ENCODE measurements around the gene LYSET. TPM values are rescaled to one million over a fixed set of nuclear protein-coding genes. Genes with fewer than 3 reads are reported as not detected.

Gene LYSET
- total and polyA plus RNA-seq, 10 of the 15 experiments (the other 5 are each of a cell fraction or from before 2014, with no cell fraction given), result 11.9 to 34.5 (median 21.2) TPM

- CTCF ChIA-PET, result interaction anchor here (1.1 to 2.3 kb wide), 3 partner anchors 12 to 388 kb away, joined by 3 to 6 read pairs (median 4); no protein-coding TSS in a partner anchor
Measured at GRCh38 chr14:93230539-93230938, 45.4 kb downstream of the LYSET start.

More at GRCh38 chr14:93230539-93230938, 45.4 kb downstream of the LYSET start:
- no peak for ATAC-seq
- H3K4me1 ChIP-seq (ENCODE audit: control insufficient read depth, insufficient read depth, low read length), result no peaks in the 10 kb centered on the region; the same call in 1 of the 2 replicates
- no peaks in the 10 kb centered on the region for H3K79me2 ChIP-seq (ENCODE audit: control insufficient read depth, insufficient read depth, low read length)
- FAIRE-seq, result no peak
- H3K27me3 ChIP-seq (replicated peaks in 1 of 2; ENCODE audit: control insufficient read depth in 2 of 2, insufficient read depth in 2 of 2, low read length in 1 of 2), result no peaks in the 10 kb centered on the region
- no peak overlapping the region for H3K4me2 ChIP-seq (ENCODE audit: control insufficient read depth, insufficient read depth)
- H3K4me3 ChIP-seq, result no peak overlapping the region
- H3K36me3 ChIP-seq (ENCODE audit: control insufficient read depth in 2 of 2, insufficient read depth in 2 of 2, low read length in 1 of 2), result peaks cover 4 to 8% of the 10 kb centered on the region in 2 experiments; a peak in 2 of 4 replicates
- intact Hi-C loops (cut with micrococcal nuclease; ENCODE audit: unreplicated experiment), result no loop called here
- no peak for DNase-seq (ENCODE audit: low read depth, low spot score)
- no peaks in the 10 kb centered on the region for H4K20me1 ChIP-seq (ENCODE audit: control insufficient read depth, insufficient read depth)
- ChIA-PET SMC1A (ENCODE audit: uncharacterized antibody, unreplicated experiment) (interaction anchor here (1.0 to 1.2 kb wide), 2 partner anchors 246 to 388 kb away, joined by 3 read pairs; no protein-coding TSS in a partner anchor), RAD21 (ENCODE audit: unreplicated experiment) (no interaction called here), POLR2A (no interaction called here)
- WGBS (ENCODE audit: insufficient coverage, insufficient replicate concordance, low lambda C conversion rate, missing lambda C conversion rate), result 87% methylated on average over 16 of the region's 16 CpGs
- H3K27ac ChIP-seq (ENCODE audit: control insufficient read depth, insufficient read depth), result no peak overlapping the region
- no peak overlapping the region for H2AFZ ChIP-seq (ENCODE audit: control insufficient read depth, low read depth, low read length)
- no peak overlapping the region for H3K9ac ChIP-seq (ENCODE audit: control insufficient read depth, insufficient read depth, low read length)
- in situ Hi-C loops (cut with MboI), result loop anchor here (25.0 kb wide), 1 partner anchor 307 kb away; no protein-coding TSS in a partner anchor
- BruUV-seq (replicated peaks), result no TSS peak
- H3K9me3 ChIP-seq (replicated peaks; ENCODE audit: control insufficient read depth, insufficient read depth, low read length), result no peaks in the 10 kb centered on the region
- TF ChIP-seq BCL3 (IDR thresholded peaks at IDR 0.05; ENCODE audit: borderline replicate concordance, insufficient read depth, low read depth, low read length, poor library complexity, severe bottlenecking), result no peak
- no peak for TF ChIP-seq EP300 (IDR thresholded peaks at IDR 0.05; ENCODE audit: borderline replicate concordance in 1 of 2, control insufficient read depth in 1 of 2, low read depth in 2 of 2, low read length in 2 of 2)
- no peak for TF ChIP-seq PML (IDR thresholded peaks at IDR 0.05; ENCODE audit: low read length)
- TF ChIP-seq MEF2A (IDR thresholded peaks at IDR 0.05; ENCODE audit: insufficient read depth, low read depth, low read length), result no peak
- no peak for TF ChIP-seq MXI1 (IDR thresholded peaks at IDR 0.05; ENCODE audit: low read depth, low read length)
- no peak for TF ChIP-seq MYB (IDR thresholded peaks at IDR 0.05; ENCODE audit: borderline replicate concordance, low read depth, low read length)
- TF ChIP-seq PAX8 (IDR thresholded peaks at IDR 0.05), result no peak
- TF ChIP-seq ESRRA (IDR thresholded peaks at IDR 0.05; ENCODE audit: low read length), result no peak
- TF ChIP-seq ZBTB40 (IDR thresholded peaks at IDR 0.05; ENCODE audit: borderline replicate concordance), result no peak
- TF ChIP-seq BACH1 (IDR thresholded peaks at IDR 0.05; ENCODE audit: borderline replicate concordance), result no peak
